Activated CD4-positive, alpha-beta memory T cell treated with anti-CD3 and anti-CD28 coated beads for 36 hours (primary cell): ENCODE results near the gene NDUFAF3. TPM values are rescaled to one million over a fixed set of nuclear protein-coding genes. Genes with fewer than 3 reads are reported as not detected.

Experiments
- CTCF ChIA-PET: fragments of 350-600 bp; sonication (Branson Sonifier 250); formaldehyde crosslinking; loops from one replicate; lab custom pipeline; 2021; ENCODE audit warnings: antibody characterized with exemption, inconsistent platforms; lab: Charles Lee
- POLR2A ChIA-PET: fragments of 350-600 bp; sonication (Branson Sonifier 250); formaldehyde crosslinking; loops from one replicate; lab custom pipeline; 2021; ENCODE audit warnings: antibody characterized with exemption; lab: Charles Lee
- DNase-seq: peaks from one replicate; pipeline ENCODE4 v3.0.0-alpha.2; 2020
- H3K27ac Mint-ChIP-seq: one replicate; pipeline ENCODE4 v1.8.0; 2021; ENCODE audit warnings: mixed read lengths
- H3K27me3 Mint-ChIP-seq: one replicate; pipeline ENCODE4 v1.8.0; 2021; ENCODE audit warnings: mixed read lengths
- H3K36me3 Mint-ChIP-seq: one replicate; pipeline ENCODE4 v1.8.0; 2021; ENCODE audit warnings: mixed read lengths
- H3K4me1 Mint-ChIP-seq: one replicate; pipeline ENCODE4 v1.8.0; 2021; ENCODE audit warnings: low read depth, mixed read lengths
- H3K4me3 Mint-ChIP-seq: one replicate; pipeline ENCODE4 v1.8.0; 2021; ENCODE audit warnings: mild to moderate bottlenecking, mixed read lengths
- H3K9me3 Mint-ChIP-seq: one replicate; pipeline ENCODE4 v1.8.0; 2021; ENCODE audit warnings: mixed read lengths
- intact Hi-C: fragments of 100-400 bp; cut with micrococcal nuclease; formaldehyde crosslinking; loops from one replicate; pipeline ENCODE4 v1.15.1; 2023
- total RNA-seq, 2 experiments: library from RNA; stranded (reverse); gene quantifications; one replicate each; pipeline ENCODE4 v1.2.3, GENCODE V29; 2021

The NDUFAF3 gene
- total RNA-seq, 2 experiments from 2014 or later = 101 to 106 TPM

DNA sequence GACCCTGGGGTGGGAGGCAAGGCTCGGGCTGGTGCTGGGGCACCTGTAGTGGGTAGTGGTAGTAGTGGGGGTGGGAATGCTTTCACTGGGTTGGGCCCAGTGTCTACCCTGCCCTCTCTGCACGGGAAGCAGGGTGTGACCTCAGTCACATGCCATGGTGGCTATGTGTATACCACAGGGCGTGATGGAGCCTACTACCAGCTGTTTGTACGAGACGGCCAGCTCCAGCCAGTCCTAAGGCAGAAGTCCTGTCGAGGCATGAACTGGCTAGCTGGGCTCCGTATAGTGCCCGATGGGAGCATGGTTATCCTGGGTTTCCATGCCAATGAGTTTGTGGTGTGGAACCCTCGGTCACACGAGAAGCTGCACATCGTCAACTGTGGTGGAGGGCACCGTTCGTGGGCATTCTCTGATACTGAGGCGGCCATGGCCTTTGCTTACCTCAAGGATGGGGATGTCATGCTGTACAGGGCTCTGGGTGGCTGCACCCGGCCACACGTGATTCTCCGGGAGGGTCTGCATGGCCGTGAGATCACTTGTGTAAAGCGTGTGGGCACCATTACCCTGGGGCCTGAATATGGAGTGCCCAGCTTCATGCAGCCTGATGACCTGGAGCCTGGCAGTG is 8.7 kb upstream of the NDUFAF3 start:
- Mint-ChIP-seq H3K27ac (no peak overlapping the region), H3K36me3 (peaks cover 28% of the 10 kb centered on the region), H3K27me3 (no peaks in the 10 kb centered on the region), H3K4me1 (peaks cover 25% of the 10 kb centered on the region), H3K4me3 (no peak overlapping the region), H3K9me3 (no peaks in the 10 kb centered on the region)
- DNase-seq = no peak
- ChIA-PET POLR2A (interaction anchor here (7.8 kb wide), 1 partner anchor 7 kb away, joined by 135 read pairs; the partner anchor contains the start of genes DALRD3 and NDUFAF3), CTCF (interaction anchor here (1.4 to 3.4 kb wide), 4 partner anchors 8 to 25 kb away, joined by 4 to 32 read pairs (median 14); partner anchors contain the start of genes NDUFAF3 and P4HTM)
- intact Hi-C loops = no loop called here

DNA sequence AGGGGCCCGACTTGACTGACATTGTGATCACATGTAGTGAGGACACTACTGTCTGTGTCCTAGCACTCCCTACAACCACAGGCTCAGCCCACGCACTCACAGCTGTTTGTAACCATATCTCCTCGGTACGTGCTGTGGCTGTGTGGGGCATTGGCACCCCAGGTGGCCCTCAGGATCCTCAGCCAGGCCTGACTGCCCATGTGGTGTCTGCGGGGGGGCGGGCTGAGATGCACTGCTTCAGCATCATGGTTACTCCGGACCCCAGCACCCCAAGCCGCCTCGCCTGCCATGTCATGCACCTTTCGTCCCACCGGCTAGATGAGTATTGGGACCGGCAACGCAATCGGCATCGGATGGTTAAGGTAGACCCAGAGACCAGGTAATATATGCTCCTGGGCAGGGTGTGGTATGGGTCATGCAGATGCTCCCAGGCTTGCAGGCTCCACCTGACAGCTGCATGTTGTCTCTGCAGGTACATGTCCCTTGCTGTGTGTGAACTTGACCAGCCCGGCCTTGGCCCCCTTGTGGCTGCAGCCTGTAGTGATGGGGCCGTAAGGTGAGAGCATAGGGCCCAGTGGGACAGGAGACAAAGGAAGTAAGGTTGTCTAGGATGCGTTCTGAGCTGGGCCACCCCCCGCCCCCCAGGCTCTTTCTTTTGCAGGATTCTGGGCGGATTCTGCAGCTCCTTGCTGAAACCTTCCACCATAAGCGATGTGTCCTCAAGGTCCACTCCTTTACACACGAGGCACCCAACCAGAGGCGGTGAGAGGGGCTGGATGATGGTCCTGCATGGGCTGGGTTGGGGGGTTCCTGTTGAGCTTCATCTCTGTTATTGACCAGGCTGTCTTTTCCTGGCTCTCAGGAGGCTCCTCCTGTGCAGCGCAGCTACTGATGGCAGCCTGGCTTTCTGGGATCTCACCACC is 7.9 kb upstream of the NDUFAF3 start:
- POLR2A ChIA-PET = interaction anchor here (1.2 kb wide), 1 partner anchor 24 kb away, joined by 4 read pairs; no protein-coding TSS in a partner anchor

DNA sequence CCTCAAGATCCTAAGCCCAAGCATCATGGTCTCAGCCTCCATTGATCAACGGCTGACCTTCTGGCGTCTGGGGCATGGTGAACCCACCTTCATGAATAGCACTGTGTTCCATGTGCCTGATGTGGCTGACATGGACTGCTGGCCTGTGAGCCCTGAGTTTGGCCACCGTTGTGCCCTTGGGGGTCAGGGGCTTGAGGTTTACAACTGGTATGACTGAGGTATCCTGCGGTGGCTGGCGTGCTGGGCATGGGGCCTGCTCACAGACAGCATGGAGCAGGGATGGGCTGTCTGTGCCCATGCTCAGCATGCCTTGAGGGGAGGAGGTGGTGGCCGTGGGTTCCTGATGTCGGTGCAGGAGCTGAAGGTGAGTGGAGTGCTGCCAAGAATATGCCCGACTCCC is 6.8 kb upstream of the NDUFAF3 start:
- POLR2A ChIA-PET = interaction anchor here (1.2 to 9.7 kb wide), 2 partner anchors 6 to 25 kb away, joined by 4 to 135 read pairs; partner anchors contain the start of gene WDR6
- H3K4me3 Mint-ChIP-seq = no peak overlapping the region
- peaks cover 27% of the 10 kb centered on the region for H3K4me1 Mint-ChIP-seq
- DNase-seq = no peak
- intact Hi-C loops = no loop called here
- peak overlapping the region; percentile 9 for H3K27ac Mint-ChIP-seq
- no peaks in the 10 kb centered on the region for H3K27me3 Mint-ChIP-seq
- CTCF ChIA-PET = interaction anchor here (1.7 to 3.8 kb wide), 4 partner anchors 7 to 27 kb away, joined by 3 to 32 read pairs (median 27); partner anchors contain the start of genes P4HTM and WDR6
- H3K9me3 Mint-ChIP-seq = no peaks in the 10 kb centered on the region
- H3K36me3 Mint-ChIP-seq = peaks cover 22% of the 10 kb centered on the region

More for the DNA sequence above, 7.9 kb upstream of the NDUFAF3 start:
- H3K27me3 Mint-ChIP-seq = no peaks in the 10 kb centered on the region
- peaks cover 23% of the 10 kb centered on the region for H3K4me1 Mint-ChIP-seq
- peak; percentile 64 for DNase-seq
- peaks cover 25% of the 10 kb centered on the region for H3K36me3 Mint-ChIP-seq
- intact Hi-C loops = no loop called here
- no peak overlapping the region for H3K27ac Mint-ChIP-seq
- H3K9me3 Mint-ChIP-seq = no peaks in the 10 kb centered on the region
- CTCF ChIA-PET = interaction anchor here (1.1 to 3.4 kb wide), 5 partner anchors 7 to 357 kb away, joined by 3 to 32 read pairs (median 7); partner anchors contain the start of genes NDUFAF3 and P4HTM
- no peak overlapping the region for H3K4me3 Mint-ChIP-seq

DNA sequence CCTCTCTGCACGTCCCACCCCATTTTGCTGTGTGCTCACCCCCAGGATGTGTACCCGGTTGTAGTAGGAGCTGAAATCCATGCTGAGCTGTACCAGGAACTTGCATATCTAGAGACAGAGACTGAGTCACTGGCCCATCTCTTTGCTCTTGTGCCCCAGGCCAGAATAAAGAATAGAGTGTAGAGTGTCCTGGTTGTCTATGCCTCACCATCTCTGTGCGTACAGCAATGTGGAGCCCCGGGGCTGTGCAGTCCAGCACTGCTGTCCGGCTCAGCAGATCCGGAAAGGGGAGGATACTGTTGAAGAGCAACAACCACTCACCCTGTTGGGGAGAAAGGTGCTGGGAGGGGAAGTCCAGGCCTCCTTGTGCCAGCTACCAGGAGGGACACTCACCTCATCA is 6.2 kb upstream of the NDUFAF3 start:
- intact Hi-C loops = no loop called here
- Mint-ChIP-seq H3K36me3 (peaks cover 22% of the 10 kb centered on the region), H3K27ac (no peak overlapping the region), H3K4me3 (no peak overlapping the region), H3K9me3 (no peaks in the 10 kb centered on the region), H3K4me1 (peaks cover 29% of the 10 kb centered on the region), H3K27me3 (no peaks in the 10 kb centered on the region)
- POLR2A ChIA-PET = interaction anchor here (9.7 kb wide), 1 partner anchor 6 kb away, joined by 135 read pairs; the partner anchor contains the start of gene WDR6
- no peak for DNase-seq
- CTCF ChIA-PET = interaction anchor here (0.6 to 3.8 kb wide), 4 partner anchors 8 to 188 kb away, joined by 3 to 30 read pairs (median 14); partner anchors contain the start of genes P4HTM and WDR6

DNA sequence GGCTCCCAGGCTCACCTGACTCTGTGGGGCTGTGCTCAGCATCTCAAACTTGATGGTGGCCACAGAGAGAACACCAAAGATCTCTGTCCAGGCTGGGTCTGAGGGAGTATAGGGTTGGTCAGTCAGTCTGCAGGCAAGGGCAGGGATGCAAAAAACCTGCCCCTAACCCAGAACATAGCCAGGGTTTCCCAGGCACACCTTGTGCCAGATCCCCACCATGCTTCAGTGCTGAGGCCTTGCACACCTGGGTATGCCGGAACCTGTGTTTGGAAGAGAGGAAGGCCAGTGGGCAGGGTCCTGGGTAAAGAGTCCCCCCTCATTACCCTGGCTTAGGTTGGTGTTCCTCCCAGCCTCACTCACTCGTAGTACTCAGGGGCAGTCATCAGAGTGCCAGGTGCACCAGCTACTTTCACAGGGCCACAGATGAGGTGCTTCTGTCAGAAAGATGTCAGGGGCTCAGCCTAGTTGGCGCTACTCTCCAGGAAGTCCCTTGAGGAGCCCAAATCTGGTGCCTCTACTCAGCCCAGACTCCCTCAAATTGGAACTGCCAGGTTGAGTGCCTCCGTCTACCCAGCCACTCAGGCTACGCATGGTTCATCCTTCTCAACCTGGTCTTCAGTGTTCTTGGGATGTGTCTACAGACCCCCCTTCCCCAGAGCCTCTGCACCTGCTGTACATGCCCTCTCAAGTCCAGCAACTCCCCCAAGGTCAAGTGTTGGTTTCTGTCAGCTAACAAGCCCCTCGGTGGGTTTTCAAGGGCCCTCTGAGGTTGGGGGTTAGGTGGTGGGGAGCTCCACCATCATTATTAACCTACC is 5.3 kb upstream of the NDUFAF3 start:
- DNase-seq = no peak
- POLR2A ChIA-PET = interaction anchor here (0.6 to 9.7 kb wide), 3 partner anchors 7 to 77 kb away, joined by 4 to 135 read pairs (median 5); partner anchors contain the start of genes QRICH1 and WDR6
- Mint-ChIP-seq H3K4me1 (peaks cover 29% of the 10 kb centered on the region), H3K9me3 (no peaks in the 10 kb centered on the region), H3K27ac (peak overlapping the region; percentile 11), H3K27me3 (no peaks in the 10 kb centered on the region), H3K4me3 (no peak overlapping the region), H3K36me3 (peaks cover 21% of the 10 kb centered on the region)
- intact Hi-C loops = no loop called here
- CTCF ChIA-PET = interaction anchor here (1.1 to 3.8 kb wide), 4 partner anchors 9 to 27 kb away, joined by 3 to 30 read pairs (median 14); partner anchors contain the start of genes P4HTM and WDR6

DNA sequence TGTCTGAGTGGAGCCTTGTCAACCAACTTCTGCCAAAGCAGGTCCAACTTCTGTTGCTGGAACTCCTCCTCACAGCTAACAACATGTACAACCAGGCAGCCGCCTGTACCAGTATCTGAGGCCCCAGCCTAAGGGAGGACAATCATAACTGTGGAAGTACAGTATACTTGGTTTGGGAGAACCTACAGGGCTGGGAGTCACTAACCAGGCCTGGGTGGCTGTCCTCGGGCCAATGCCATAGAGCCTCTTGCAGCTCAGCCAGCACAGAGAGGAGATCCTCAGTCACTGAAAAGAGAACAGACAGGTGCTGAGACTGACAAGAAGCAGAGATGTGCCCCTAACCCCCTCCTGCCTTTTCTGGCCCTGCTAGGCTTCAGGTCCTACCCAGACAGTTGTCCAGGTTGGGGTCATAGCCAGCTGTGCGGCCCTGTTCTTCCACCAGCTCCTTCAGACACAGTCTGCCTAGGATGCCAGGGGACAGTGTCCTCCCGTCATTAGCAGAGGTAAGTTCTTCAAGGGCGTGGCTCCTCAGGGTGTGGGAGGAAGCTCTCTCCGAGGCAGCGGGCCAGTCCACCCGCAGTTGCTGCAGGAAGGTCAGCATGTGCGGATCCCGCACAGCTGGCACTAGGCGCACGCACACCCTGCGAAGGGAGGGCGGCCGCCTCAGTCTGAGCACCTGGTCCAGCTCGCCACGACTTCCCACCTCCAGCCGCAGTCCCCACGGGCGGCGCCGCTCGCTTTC is 4.5 kb upstream of the NDUFAF3 start:
- Mint-ChIP-seq H3K4me1 (peaks cover 29% of the 10 kb centered on the region), H3K36me3 (peaks cover 17% of the 10 kb centered on the region), H3K4me3 (peak overlapping the region; percentile 97), H3K27me3 (no peaks in the 10 kb centered on the region), H3K9me3 (no peaks in the 10 kb centered on the region), H3K27ac (no peak overlapping the region)
- peak; percentile 38 for DNase-seq
- ChIA-PET CTCF (interaction anchor here (0.9 to 3.8 kb wide), 4 partner anchors 9 to 28 kb away, joined by 3 to 30 read pairs (median 14); partner anchors contain the start of genes P4HTM and WDR6), POLR2A (interaction anchor here (0.6 to 9.7 kb wide), 4 partner anchors 8 to 77 kb away, joined by 4 to 135 read pairs (median 16); partner anchors contain the start of genes P4HTM, QRICH1 and WDR6)
- intact Hi-C loops = no loop called here

DNA sequence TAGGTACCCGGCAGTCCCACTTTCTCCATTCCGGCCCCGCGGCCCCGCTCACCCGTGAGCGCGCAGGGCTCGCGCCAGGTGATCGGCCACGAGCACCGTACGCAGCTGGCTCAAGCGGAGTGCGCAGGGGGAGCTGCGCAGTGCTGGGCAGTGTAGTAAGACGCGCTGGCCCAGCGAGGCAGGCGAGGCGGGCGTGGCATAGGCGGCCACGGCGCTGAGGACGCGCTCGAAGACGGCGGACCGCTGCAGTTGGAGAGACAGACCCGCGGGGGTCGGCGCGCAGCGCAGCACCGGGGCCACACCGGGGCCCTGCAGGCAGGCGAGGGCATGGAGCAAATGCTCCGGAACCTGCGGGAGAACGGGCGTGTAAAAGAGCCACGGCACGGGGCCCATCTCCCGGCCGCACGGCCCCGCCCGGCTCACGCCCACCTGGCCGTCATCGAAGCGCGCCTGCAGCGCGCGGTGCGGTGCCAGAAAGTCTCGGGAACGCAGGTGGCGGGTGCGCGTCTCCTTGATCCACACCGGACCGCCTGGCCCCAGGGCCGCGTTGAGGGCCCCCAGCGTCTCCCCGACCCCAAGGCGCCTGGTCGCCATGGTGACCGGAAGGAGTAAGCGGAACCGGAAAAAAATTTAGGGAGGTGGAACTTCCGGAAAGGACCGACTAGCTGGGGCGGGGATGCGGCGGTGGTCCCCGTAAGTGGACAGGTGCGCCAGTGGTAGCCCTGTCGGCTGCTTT is 3.8 kb upstream of the NDUFAF3 start, which contains the start of gene DALRD3:
TSS of gene DALRD3 (minus strand) at position 610 of the 736 bp plus-strand sequence. CDS start at position 594, 16 bp downstream.
- intact Hi-C loops = no loop called here
- H3K9me3 Mint-ChIP-seq = no peaks in the 10 kb centered on the region
- peak within 1 kb of the TSS; percentile 97 for H3K4me3 Mint-ChIP-seq
- H3K27ac Mint-ChIP-seq = peak within 1 kb of the TSS; percentile 86
- no peaks in the 10 kb centered on the region for H3K27me3 Mint-ChIP-seq
- POLR2A ChIA-PET = interaction anchor here (1.5 to 9.7 kb wide), 3 partner anchors 9 to 76 kb away, joined by 5 to 135 read pairs (median 26); partner anchors contain the start of genes P4HTM, QRICH1 and WDR6
- DNase-seq = peak; percentile 73
- CTCF ChIA-PET = interaction anchor here (0.9 to 3.8 kb wide), 4 partner anchors 9 to 29 kb away, joined by 3 to 30 read pairs (median 14); partner anchors contain the start of genes P4HTM and WDR6
- peaks cover 34% of the 10 kb centered on the region for H3K4me1 Mint-ChIP-seq
- H3K36me3 Mint-ChIP-seq = peaks cover 24% of the 10 kb centered on the region

DNA sequence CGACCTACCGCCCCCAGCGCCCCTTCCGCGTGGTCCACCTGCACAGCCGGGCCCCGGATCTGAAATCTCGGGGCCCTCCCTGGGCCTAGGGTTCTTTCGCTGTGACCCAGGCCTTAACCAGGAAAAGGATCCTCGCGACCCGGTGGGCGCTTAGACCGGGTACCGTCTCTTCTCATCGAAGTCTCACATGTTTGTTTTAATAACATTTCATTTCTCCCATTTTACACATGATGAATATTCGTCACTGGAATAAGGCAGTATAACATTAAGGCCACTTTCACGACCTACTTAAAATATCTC is 3.3 kb upstream of the NDUFAF3 start:
- ChIA-PET POLR2A (interaction anchor here (5.0 to 9.7 kb wide), 2 partner anchors 9 to 28 kb away, joined by 26 to 135 read pairs; partner anchors contain the start of genes P4HTM and WDR6), CTCF (interaction anchor here (3.6 to 3.8 kb wide), 2 partner anchors 11 to 30 kb away, joined by 24 to 30 read pairs; partner anchors contain the start of genes P4HTM and WDR6)
- Mint-ChIP-seq H3K36me3 (peaks cover 27% of the 10 kb centered on the region), H3K27me3 (no peaks in the 10 kb centered on the region), H3K27ac (peak overlapping the region; percentile 86), H3K9me3 (no peaks in the 10 kb centered on the region), H3K4me1 (peaks cover 34% of the 10 kb centered on the region), H3K4me3 (peak overlapping the region; percentile 97)
- DNase-seq = no peak
- intact Hi-C loops = no loop called here

DNA sequence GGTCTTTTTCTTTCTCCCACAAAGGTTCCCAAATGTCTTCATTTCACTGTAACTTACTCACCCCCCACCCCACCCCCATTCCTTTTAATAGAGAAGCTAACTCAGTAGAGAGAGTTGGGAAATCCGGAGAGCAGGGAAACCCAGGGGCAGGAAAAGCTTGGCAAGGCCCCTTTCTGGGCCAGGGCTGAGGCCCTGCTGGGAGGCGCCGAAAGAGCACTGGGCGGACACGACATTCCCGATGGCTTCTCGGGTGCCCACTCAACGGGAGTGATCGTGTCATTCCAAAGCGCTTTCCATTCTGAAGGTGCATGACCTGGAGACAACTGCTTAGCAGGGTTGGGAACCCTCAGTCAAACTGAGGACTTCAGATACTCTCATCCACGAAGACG is 2.0 kb upstream of the NDUFAF3 start:
- H3K27me3 Mint-ChIP-seq = no peaks in the 10 kb centered on the region
- intact Hi-C loops = loop anchor here (2.0 to 10.0 kb wide), 5 partner anchors 31 to 425 kb away; partner anchors contain the start of genes IP6K2, RHOA, TCTA and USP4
- peak overlapping the region; percentile 98 for H3K27ac Mint-ChIP-seq
- POLR2A ChIA-PET = interaction anchor here (0.5 to 9.7 kb wide), 6 partner anchors 9 to 398 kb away, joined by 3 to 135 read pairs (median 18); partner anchors contain the start of genes ARIH2, IMPDH2, P4HTM and WDR6
- CTCF ChIA-PET = interaction anchor here (1.3 to 6.3 kb wide), 4 partner anchors 9 to 74 kb away, joined by 5 to 88 read pairs (median 46); partner anchors contain the start of genes IMPDH2, P4HTM, QRICH1 and WDR6
- peaks cover 42% of the 10 kb centered on the region for H3K4me1 Mint-ChIP-seq
- peak overlapping the region; percentile 97 for H3K4me3 Mint-ChIP-seq
- no peaks in the 10 kb centered on the region for H3K9me3 Mint-ChIP-seq
- no peak for DNase-seq
- H3K36me3 Mint-ChIP-seq = peaks cover 37% of the 10 kb centered on the region
